ENCODE data around the gene PPP1R14C. TPM values are rescaled to one million over a fixed set of nuclear protein-coding genes. Genes with fewer than 3 reads are reported as not detected.
A peak's percentile ranks its signal among the peaks of the same experiment; 100 is the strongest.

The PPP1R14C gene
- total and polyA plus RNA-seq, 2 donors (not counting 3 experiments of a cell fraction or from before 2014, with no cell fraction given), result not detected

DNA sequence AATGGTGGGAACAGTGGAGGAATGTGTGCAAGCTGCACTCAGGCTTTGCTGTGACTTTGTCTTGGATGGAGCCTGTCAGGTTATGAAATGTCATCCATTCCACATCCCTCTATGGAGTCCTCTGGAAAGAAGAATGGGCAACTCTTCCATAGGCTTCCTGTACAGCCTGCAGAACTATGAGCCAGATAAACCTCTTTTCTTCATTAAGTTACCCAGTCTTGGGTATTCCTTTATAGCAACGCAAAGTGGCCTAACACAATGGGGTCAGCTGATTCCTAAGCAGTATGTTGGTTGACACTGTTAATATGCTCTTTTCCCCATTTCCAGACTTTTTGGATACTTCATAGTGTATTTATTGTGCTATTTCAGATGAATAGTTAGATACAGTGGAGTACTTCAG is 150.2 kb downstream of the PPP1R14C start:
- no peak for FAIRE-seq

DNA sequence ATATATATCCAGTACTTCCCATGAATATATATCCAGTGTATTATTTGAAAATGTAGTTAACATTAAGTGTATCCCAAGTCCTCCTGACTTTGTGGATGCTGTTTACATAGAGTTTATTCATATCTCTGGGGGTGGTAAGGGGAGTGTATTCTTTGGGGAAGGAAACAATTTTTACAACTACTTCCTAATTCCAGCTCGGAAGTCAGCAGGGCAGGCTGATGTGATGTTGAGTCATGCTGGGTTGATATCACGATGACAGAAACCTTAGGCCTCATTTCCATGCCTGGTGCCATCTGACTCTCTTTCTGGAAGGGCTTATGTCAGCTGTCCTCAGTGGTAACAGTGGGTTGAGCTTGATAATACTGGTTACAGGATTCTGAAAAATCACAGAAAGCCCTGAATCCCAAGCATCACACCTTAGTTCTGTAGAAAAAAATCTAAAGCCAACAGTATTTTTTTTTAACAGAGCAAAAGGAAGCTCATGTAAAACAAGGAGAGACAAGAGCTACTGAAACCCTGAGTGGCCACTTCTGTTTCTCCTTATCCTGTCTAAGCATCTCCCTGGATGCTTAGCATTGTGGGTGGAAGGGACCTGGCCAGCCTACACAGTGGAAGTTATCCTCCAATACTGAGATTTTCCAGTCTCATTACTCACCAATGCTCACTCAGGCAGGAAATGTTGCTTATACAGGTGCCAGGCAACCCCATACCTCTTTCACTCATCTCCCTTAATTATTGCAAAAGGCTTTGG is 150.8 kb downstream of the PPP1R14C start:
- peak; percentile 15 for FAIRE-seq
- H4K20me1 ChIP-seq (replicated peaks; ENCODE audit: control insufficient read depth, extremely low read depth, insufficient read depth, low read length), result no peaks in the 10 kb centered on the region
- H3K27me3 ChIP-seq (ENCODE audit: control insufficient read depth in 2 of 2, insufficient read depth in 2 of 2, low read length in 2 of 2), result peaks cover 7 to 17% of the 10 kb centered on the region in 2 experiments
- TF ChIP-seq POLR2AphosphoS5 (IDR thresholded peaks at IDR 0.05; ENCODE audit: insufficient read depth, low read depth, low read length) (peak; percentile 56), JUN (IDR thresholded peaks at IDR 0.05; ENCODE audit: borderline replicate concordance, insufficient read depth, insufficient read length, low read depth) (peak; percentile 25), GATA2 (IDR thresholded peaks at IDR 0.05; ENCODE audit: insufficient read depth, insufficient read length, low read depth, low read length) (peak; percentile 41), MYC (IDR thresholded peaks at IDR 0.05; ENCODE audit: low read depth, low read length) (no peak), FOS (IDR thresholded peaks at IDR 0.05; ENCODE audit: borderline replicate concordance, insufficient read depth, low read length) (peak; percentile 85), POLR2A (IDR thresholded peaks at IDR 0.05; ENCODE audit: low read depth, low read length) (no peak)
- TF ChIP-seq, protein P1, sequence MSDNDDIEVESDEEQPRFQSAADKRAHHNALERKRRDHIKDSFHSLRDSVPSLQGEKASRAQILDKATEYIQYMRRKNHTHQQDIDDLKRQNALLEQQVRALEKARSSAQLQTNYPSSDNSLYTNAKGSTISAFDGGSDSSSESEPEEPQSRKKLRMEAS (IDR thresholded peaks at IDR 0.05; ENCODE audit: insufficient read depth, insufficient read length), result no peak
- TF ChIP-seq, protein P2, sequence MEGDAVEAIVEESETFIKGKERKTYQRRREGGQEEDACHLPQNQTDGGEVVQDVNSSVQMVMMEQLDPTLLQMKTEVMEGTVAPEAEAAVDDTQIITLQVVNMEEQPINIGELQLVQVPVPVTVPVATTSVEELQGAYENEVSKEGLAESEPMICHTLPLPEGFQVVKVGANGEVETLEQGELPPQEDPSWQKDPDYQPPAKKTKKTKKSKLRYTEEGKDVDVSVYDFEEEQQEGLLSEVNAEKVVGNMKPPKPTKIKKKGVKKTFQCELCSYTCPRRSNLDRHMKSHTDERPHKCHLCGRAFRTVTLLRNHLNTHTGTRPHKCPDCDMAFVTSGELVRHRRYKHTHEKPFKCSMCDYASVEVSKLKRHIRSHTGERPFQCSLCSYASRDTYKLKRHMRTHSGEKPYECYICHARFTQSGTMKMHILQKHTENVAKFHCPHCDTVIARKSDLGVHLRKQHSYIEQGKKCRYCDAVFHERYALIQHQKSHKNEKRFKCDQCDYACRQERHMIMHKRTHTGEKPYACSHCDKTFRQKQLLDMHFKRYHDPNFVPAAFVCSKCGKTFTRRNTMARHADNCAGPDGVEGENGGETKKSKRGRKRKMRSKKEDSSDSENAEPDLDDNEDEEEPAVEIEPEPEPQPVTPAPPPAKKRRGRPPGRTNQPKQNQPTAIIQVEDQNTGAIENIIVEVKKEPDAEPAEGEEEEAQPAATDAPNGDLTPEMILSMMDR (IDR thresholded peaks at IDR 0.05; ENCODE audit: extremely low read depth in 1 of 2, insufficient read depth in 1 of 2, low read depth in 1 of 2, low read length in 2 of 2), result no peak
- no peaks in the 10 kb centered on the region for H3K9me3 ChIP-seq (replicated peaks; ENCODE audit: control insufficient read depth, insufficient read depth, low read length)
- BruUV-seq (replicated peaks), result no TSS peak
- H2AFZ ChIP-seq (ENCODE audit: low read depth, low read length), result no peak overlapping the region
- no peak overlapping the region for H3K4me2 ChIP-seq (ENCODE audit: insufficient read depth, low read length)
- POLR2A ChIA-PET, result no interaction called here
- CTCF ChIA-PET, result no interaction called here
- H3K79me2 ChIP-seq (ENCODE audit: control insufficient read depth, insufficient read depth, low read length), result no peaks in the 10 kb centered on the region
- H3K27ac ChIP-seq (ENCODE audit: insufficient read depth, low read depth, low read length), result no peak overlapping the region
- no peak overlapping the region for H3K9ac ChIP-seq (replicated peaks; ENCODE audit: extremely low read depth, insufficient read depth, low read length)
- no peaks in the 10 kb centered on the region for H3K9me1 ChIP-seq (replicated peaks; ENCODE audit: control insufficient read depth, extremely low read depth, insufficient read depth, low read length)
- no peak overlapping the region for H3K4me3 ChIP-seq (replicated peaks in 1 of 3; ENCODE audit: insufficient read depth in 1 of 3, low read depth in 1 of 3, low read length in 3 of 3)
- H3K36me3 ChIP-seq (ENCODE audit: control insufficient read depth in 2 of 2, extremely low read depth in 1 of 2, insufficient read depth in 2 of 2, low read length in 2 of 2), result no peaks in the 10 kb centered on the region
- dilution Hi-C loops (cut with MboI; ENCODE audit: extremely low pct_ligation_motif_present, low sequenced_read_pairs) (no loop called here), intact Hi-C loops (cut with micrococcal nuclease) (no loop called here)
- DNase-seq (ENCODE audit: low read depth, low spot score), result peak; percentile 49
- H3K4me1 ChIP-seq (ENCODE audit: control insufficient read depth, extremely low read depth, insufficient read depth, low read length), result no peaks in the 10 kb centered on the region

More for the DNA sequence above, 150.2 kb downstream of the PPP1R14C start:
- H3K36me3 ChIP-seq (ENCODE audit: control insufficient read depth in 2 of 2, extremely low read depth in 1 of 2, insufficient read depth in 2 of 2, low read length in 2 of 2), result no peaks in the 10 kb centered on the region
- H4K20me1 ChIP-seq (replicated peaks; ENCODE audit: control insufficient read depth, extremely low read depth, insufficient read depth, low read length), result no peaks in the 10 kb centered on the region
- ChIA-PET POLR2A (no interaction called here), CTCF (no interaction called here)
- H3K4me1 ChIP-seq (ENCODE audit: control insufficient read depth, extremely low read depth, insufficient read depth, low read length), result no peaks in the 10 kb centered on the region
- DNase-seq (ENCODE audit: low read depth, low spot score), result no peak
- no peak overlapping the region for H3K9ac ChIP-seq (replicated peaks; ENCODE audit: extremely low read depth, insufficient read depth, low read length)
- intact Hi-C loops (cut with micrococcal nuclease) (no loop called here), dilution Hi-C loops (cut with MboI; ENCODE audit: extremely low pct_ligation_motif_present, low sequenced_read_pairs) (no loop called here)
- H2AFZ ChIP-seq (ENCODE audit: low read depth, low read length), result no peak overlapping the region
- H3K27me3 ChIP-seq (ENCODE audit: control insufficient read depth in 2 of 2, insufficient read depth in 2 of 2, low read length in 2 of 2), result peaks cover 11 to 20% of the 10 kb centered on the region in 2 experiments
- H3K27ac ChIP-seq (ENCODE audit: insufficient read depth, low read depth, low read length), result no peak overlapping the region
- no peaks in the 10 kb centered on the region for H3K9me1 ChIP-seq (replicated peaks; ENCODE audit: control insufficient read depth, extremely low read depth, insufficient read depth, low read length)
- BruUV-seq (replicated peaks), result no TSS peak
- no peak overlapping the region for H3K4me3 ChIP-seq (replicated peaks in 1 of 3; ENCODE audit: insufficient read depth in 1 of 3, low read depth in 1 of 3, low read length in 3 of 3)
- TF ChIP-seq JUN (IDR thresholded peaks at IDR 0.05; ENCODE audit: borderline replicate concordance, insufficient read depth, insufficient read length, low read depth) (no peak), GATA2 (IDR thresholded peaks at IDR 0.05; ENCODE audit: insufficient read depth, insufficient read length, low read depth, low read length) (no peak), MYC (IDR thresholded peaks at IDR 0.05; ENCODE audit: low read depth, low read length) (no peak)
- TF ChIP-seq, protein P2 (IDR thresholded peaks at IDR 0.05; ENCODE audit: extremely low read depth in 1 of 2, insufficient read depth in 1 of 2, low read depth in 1 of 2, low read length in 2 of 2), result no peak
- H3K79me2 ChIP-seq (ENCODE audit: control insufficient read depth, insufficient read depth, low read length), result no peaks in the 10 kb centered on the region
- no peak overlapping the region for H3K4me2 ChIP-seq (ENCODE audit: insufficient read depth, low read length)
- H3K9me3 ChIP-seq (replicated peaks; ENCODE audit: control insufficient read depth, insufficient read depth, low read length), result no peaks in the 10 kb centered on the region

Data from endothelial cell of umbilical vein (primary cell).